ENCODE results near the gene CDC42EP2. TPM values are rescaled to one million over a fixed set of nuclear protein-coding genes. Genes with fewer than 3 reads are reported as not detected.

Gene CDC42EP2
- total and polyA plus RNA-seq, 2 of the 13 experiments (the other 11 are each of a cell fraction or from before 2014, with no cell fraction given), result 2.3 to 7.1 TPM

GRCh38 chr11:65295571-65296341 lies 18.9 kb upstream of the CDC42EP2 start (continued):
- TF ChIP-seq, protein P1, sequence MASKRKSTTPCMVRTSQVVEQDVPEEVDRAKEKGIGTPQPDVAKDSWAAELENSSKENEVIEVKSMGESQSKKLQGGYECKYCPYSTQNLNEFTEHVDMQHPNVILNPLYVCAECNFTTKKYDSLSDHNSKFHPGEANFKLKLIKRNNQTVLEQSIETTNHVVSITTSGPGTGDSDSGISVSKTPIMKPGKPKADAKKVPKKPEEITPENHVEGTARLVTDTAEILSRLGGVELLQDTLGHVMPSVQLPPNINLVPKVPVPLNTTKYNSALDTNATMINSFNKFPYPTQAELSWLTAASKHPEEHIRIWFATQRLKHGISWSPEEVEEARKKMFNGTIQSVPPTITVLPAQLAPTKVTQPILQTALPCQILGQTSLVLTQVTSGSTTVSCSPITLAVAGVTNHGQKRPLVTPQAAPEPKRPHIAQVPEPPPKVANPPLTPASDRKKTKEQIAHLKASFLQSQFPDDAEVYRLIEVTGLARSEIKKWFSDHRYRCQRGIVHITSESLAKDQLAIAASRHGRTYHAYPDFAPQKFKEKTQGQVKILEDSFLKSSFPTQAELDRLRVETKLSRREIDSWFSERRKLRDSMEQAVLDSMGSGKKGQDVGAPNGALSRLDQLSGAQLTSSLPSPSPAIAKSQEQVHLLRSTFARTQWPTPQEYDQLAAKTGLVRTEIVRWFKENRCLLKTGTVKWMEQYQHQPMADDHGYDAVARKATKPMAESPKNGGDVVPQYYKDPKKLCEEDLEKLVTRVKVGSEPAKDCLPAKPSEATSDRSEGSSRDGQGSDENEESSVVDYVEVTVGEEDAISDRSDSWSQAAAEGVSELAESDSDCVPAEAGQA (IDR thresholded peaks at IDR 0.05; ENCODE audit: low read depth), result no peak
- TF ChIP-seq, protein P1 (CRISPR knock-in tag; IDR thresholded peaks at IDR 0.05; ENCODE audit: borderline replicate concordance), result no peak
- TF ChIP-seq ZNF513 (CRISPR knock-in tag; conservative IDR thresholded peaks at IDR 0.05) (no peak), ZNF30 (CRISPR knock-in tag; IDR thresholded peaks at IDR 0.05) (no peak), ELF4 (CRISPR knock-in tag; IDR thresholded peaks at IDR 0.05; ENCODE audit: borderline replicate concordance) (no peak), ZXDC (CRISPR knock-in tag; IDR thresholded peaks at IDR 0.05) (no peak), ZNF280B (CRISPR knock-in tag; IDR thresholded peaks at IDR 0.05; ENCODE audit: borderline replicate concordance) (no peak), CEBPB (IDR thresholded peaks at IDR 0.05; ENCODE audit: borderline replicate concordance, low read depth, low read length) (no peak), PRMT3 (CRISPR knock-in tag; IDR thresholded peaks at IDR 0.05; ENCODE audit: borderline replicate concordance, low read depth) (no peak), ZNF546 (CRISPR knock-in tag; conservative IDR thresholded peaks at IDR 0.05) (no peak)
- TF ChIP-seq, protein P2, sequence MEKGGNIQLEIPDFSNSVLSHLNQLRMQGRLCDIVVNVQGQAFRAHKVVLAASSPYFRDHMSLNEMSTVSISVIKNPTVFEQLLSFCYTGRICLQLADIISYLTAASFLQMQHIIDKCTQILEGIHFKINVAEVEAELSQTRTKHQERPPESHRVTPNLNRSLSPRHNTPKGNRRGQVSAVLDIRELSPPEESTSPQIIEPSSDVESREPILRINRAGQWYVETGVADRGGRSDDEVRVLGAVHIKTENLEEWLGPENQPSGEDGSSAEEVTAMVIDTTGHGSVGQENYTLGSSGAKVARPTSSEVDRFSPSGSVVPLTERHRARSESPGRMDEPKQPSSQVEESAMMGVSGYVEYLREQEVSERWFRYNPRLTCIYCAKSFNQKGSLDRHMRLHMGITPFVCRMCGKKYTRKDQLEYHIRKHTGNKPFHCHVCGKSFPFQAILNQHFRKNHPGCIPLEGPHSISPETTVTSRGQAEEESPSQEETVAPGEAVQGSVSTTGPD (CRISPR knock-in tag; IDR thresholded peaks at IDR 0.05), result no peak
- TF ChIP-seq, protein P3, sequence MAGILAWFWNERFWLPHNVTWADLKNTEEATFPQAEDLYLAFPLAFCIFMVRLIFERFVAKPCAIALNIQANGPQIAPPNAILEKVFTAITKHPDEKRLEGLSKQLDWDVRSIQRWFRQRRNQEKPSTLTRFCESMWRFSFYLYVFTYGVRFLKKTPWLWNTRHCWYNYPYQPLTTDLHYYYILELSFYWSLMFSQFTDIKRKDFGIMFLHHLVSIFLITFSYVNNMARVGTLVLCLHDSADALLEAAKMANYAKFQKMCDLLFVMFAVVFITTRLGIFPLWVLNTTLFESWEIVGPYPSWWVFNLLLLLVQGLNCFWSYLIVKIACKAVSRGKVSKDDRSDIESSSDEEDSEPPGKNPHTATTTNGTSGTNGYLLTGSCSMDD (CRISPR knock-in tag; IDR thresholded peaks at IDR 0.05), result no peak
